Body of pancreas (tissue), 4 donors: Measurements from ENCODE around the gene SLC16A7. TPM values are rescaled to one million over a fixed set of nuclear protein-coding genes. Genes with fewer than 3 reads are reported as not detected.

Experiments
- ATAC-seq: fragments of 150-250 bp; one replicate; pipeline ENCODE4 v1.9.1; 2016
- DNase-seq, 4 donors: peaks; one replicate each; pipeline ENCODE4 v3.0.0-alpha.2; 2019
- H3K27ac ChIP-seq, 4 donors: fragments of 200-600 bp; sonication (generic); 1 replicate in 3 of 4; 2 replicates in 1 of 4; pipeline versions ENCODE4 v1.5.1 to v1.6.1; 2016 to 2019; ENCODE audit warnings: mild to moderate bottlenecking in 1 of 4, mixed read lengths in 1 of 4, moderate library complexity in 1 of 4
- H3K27me3 ChIP-seq, 2 donors: fragments of 200-600 bp; sonication (generic); one replicate each; pipeline ENCODE4 v1.6.0; 2016; ENCODE audit warnings: mild to moderate bottlenecking in 1 of 2
- H3K36me3 ChIP-seq, 2 donors: fragments of 200-600 bp; sonication (generic); replicated peaks in 1 of 2; 2 replicates each; pipeline ENCODE4 v1.5.1; 2016; ENCODE audit warnings: low read depth in 2 of 2; ENCODE audit not compliant: insufficient read depth in 1 of 2
- H3K4me1 ChIP-seq: fragments of 200-600 bp; sonication (generic); one replicate; pipeline ENCODE4 v1.6.0; 2016
- H3K4me3 ChIP-seq, 2 donors: fragments of 200-600 bp; sonication (generic); 1 replicate in 1 of 2; 2 replicates in 1 of 2; pipeline ENCODE4 v1.5.1; 2016 to 2019
- H3K9me3 ChIP-seq, 3 donors: fragments of 200-600 bp; sonication (generic); 1 replicate in 2 of 3; 2 replicates in 1 of 3; pipeline ENCODE4 v1.5.1; 2016
- CTCF ChIP-seq, 7 experiments: fragments of 450-650 bp in 4 of 7; fragments of 200-600 bp in 3 of 7; sonication (generic) in 3 of 7; IDR thresholded peaks; one replicate each; pipeline ENCODE4 v1.5.1; 2016 to 2019; ENCODE audit warnings: antibody characterized with exemption in 7 of 7
- POLR2A ChIP-seq, 3 donors: fragments of 450-650 bp; IDR thresholded peaks; one replicate each; pipeline ENCODE4 v1.6.1; 2016; ENCODE audit warnings: antibody characterized with exemption in 3 of 3, mild to moderate bottlenecking in 2 of 3
- WGBS, 2 donors: methylation state at CpG; one replicate each; pipeline ENCODE4 v1.1.5; 2017; 5-methylcytosine and 5-hydroxymethylcytosine counted together
- intact Hi-C: fragments of 100-400 bp; cut with DNase I; formaldehyde crosslinking; loops from one replicate; pipeline ENCODE4 v1.15.1; 2023
- total RNA-seq, 2 donors: library from RNA; depleted of rRNA; stranded (reverse); fragments of >200 nt; gene quantifications; one replicate each; pipeline ENCODE4 v1.1.0, GENCODE V29; 2016

The SLC16A7 gene
- total RNA-seq, 2 donors from 2014 or later: 36.8 to 50.4 TPM

- ATAC-seq: no peak
- TF ChIP-seq POLR2A (IDR thresholded peaks at IDR 0.05) (no peak), CTCF (IDR thresholded peaks at IDR 0.05) (no peak)
Observed at GRCh38 chr12:59583003-59583712, 12.7 kb upstream of the SLC16A7 start.

GRCh38 chr12:59587710-59588109, 8.1 kb upstream of the SLC16A7 start:
- Histone ChIP-seq H3K36me3 (no peaks in the 10 kb centered on the region), H3K4me1 (no peaks in the 10 kb centered on the region), H3K27me3 (no peaks in the 10 kb centered on the region), H3K27ac (no peak overlapping the region), H3K9me3 (no peaks in the 10 kb centered on the region), H3K4me3 (no peak overlapping the region)
- ATAC-seq: no peak
- no peak for TF ChIP-seq POLR2A (IDR thresholded peaks at IDR 0.05)
- no peak for TF ChIP-seq CTCF (IDR thresholded peaks at IDR 0.05)
- DNase-seq: no peak
- intact Hi-C loops: no loop called here
- WGBS, 2 donors: 68 to 78% methylated on average over 1 of the region's 1 CpG

More at GRCh38 chr12:59583003-59583712, 12.7 kb upstream of the SLC16A7 start:
- H3K4me1 ChIP-seq: no peaks in the 10 kb centered on the region
- WGBS, 2 donors: 81 to 82% methylated on average over 1 of the region's 1 CpG
- no peak for DNase-seq
- no peaks in the 10 kb centered on the region for H3K27me3 ChIP-seq
- H3K36me3 ChIP-seq: no peaks in the 10 kb centered on the region
- no peak overlapping the region for H3K4me3 ChIP-seq
- H3K9me3 ChIP-seq: no peaks in the 10 kb centered on the region
- no peak overlapping the region for H3K27ac ChIP-seq
- intact Hi-C loops: no loop called here

GRCh38 chr12:59593761-59594160, 2.1 kb upstream of the SLC16A7 start:
- H3K27ac ChIP-seq: no peak overlapping the region
- WGBS, 2 donors: 96% methylated on average over 1 of the region's 1 CpG

GRCh38 chr12:59594943-59595500, 807 bp upstream of the SLC16A7 start:
- ATAC-seq: no peak
- no peak overlapping the region for H3K4me3 ChIP-seq
- H3K9me3 ChIP-seq: no peaks in the 10 kb centered on the region
- TF ChIP-seq POLR2A (IDR thresholded peaks at IDR 0.05) (no peak), CTCF (IDR thresholded peaks at IDR 0.05) (no peak)
- H3K4me1 ChIP-seq: peaks cover 39% of the 10 kb centered on the region
- intact Hi-C loops: no loop called here
- no peaks in the 10 kb centered on the region for H3K36me3 ChIP-seq
- DNase-seq: no peak
- H3K27ac ChIP-seq: peak overlapping the region; percentile 98 to 100 (median 98)
- 51 to 56% methylated on average over 4 of the region's 4 CpGs for WGBS, 2 donors
- no peaks in the 10 kb centered on the region for H3K27me3 ChIP-seq

More at GRCh38 chr12:59593761-59594160, 2.1 kb upstream of the SLC16A7 start:
- ATAC-seq (no peak), DNase-seq (no peak)
- Histone ChIP-seq H3K9me3 (no peaks in the 10 kb centered on the region), H3K36me3 (no peaks in the 10 kb centered on the region), H3K4me1 (peaks cover 29% of the 10 kb centered on the region), H3K4me3 (no peak overlapping the region), H3K27me3 (no peaks in the 10 kb centered on the region)
- intact Hi-C loops: no loop called here
- TF ChIP-seq POLR2A (IDR thresholded peaks at IDR 0.05) (no peak), CTCF (IDR thresholded peaks at IDR 0.05) (no peak)

- H3K9me3 ChIP-seq: no peaks in the 10 kb centered on the region
- H3K4me3 ChIP-seq: peak overlapping the region; percentile 33 to 38
- no peaks in the 10 kb centered on the region for H3K36me3 ChIP-seq
- intact Hi-C loops: no loop called here
- DNase-seq: no peak
- H3K4me1 ChIP-seq: peaks cover 43% of the 10 kb centered on the region
- ATAC-seq: no peak
- H3K27me3 ChIP-seq: no peaks in the 10 kb centered on the region
- WGBS, 2 donors: 0 to 1% methylated on average over 5 of the region's 5 CpGs
- no peak for TF ChIP-seq POLR2A (IDR thresholded peaks at IDR 0.05)
- TF ChIP-seq CTCF (IDR thresholded peaks at IDR 0.05): no peak
- H3K27ac ChIP-seq: peak overlapping the region; percentile 98 to 100 (median 98)
Observed at GRCh38 chr12:59595565-59595882, 305 bp upstream of the SLC16A7 start.
